Mesenchymal stem cell (in vitro differentiated cells and primary cell): ENCODE measurements around the gene TRPC5OS.

Experiments used
- DNase-seq: peaks from one replicate; pipeline ENCODE4 v3.0.0-alpha.2; 2013
- H2AFZ ChIP-seq: one replicate; pipeline ENCODE4 v1.6.1; 2013; ENCODE audit warnings: low read depth, mild to moderate bottlenecking, control low read depth, inconsistent platforms, low read length, moderate library complexity
- H2AK5ac ChIP-seq: 2 replicates; pipeline ENCODE4 v1.6.1; 2013; ENCODE audit warnings: low read length, moderate library complexity, mild to moderate bottlenecking, inconsistent platforms; ENCODE audit not compliant: severe bottlenecking
- H2BK120ac ChIP-seq: one replicate; pipeline ENCODE4 v1.6.1; 2013; ENCODE audit warnings: low read depth, mild to moderate bottlenecking, inconsistent platforms, low read length, moderate library complexity
- H2BK12ac ChIP-seq, 2 experiments: one replicate each; pipeline ENCODE4 v1.6.1; 2013; ENCODE audit warnings: inconsistent platforms in 2 of 2, low read length in 2 of 2, mild to moderate bottlenecking in 2 of 2, moderate library complexity in 2 of 2, control low read depth in 1 of 2
- H2BK15ac ChIP-seq: one replicate; pipeline ENCODE4 v1.6.1; 2013; ENCODE audit warnings: mild to moderate bottlenecking, low read depth, inconsistent platforms; ENCODE audit not compliant: poor library complexity, severe bottlenecking
- H2BK5ac ChIP-seq: 2 replicates; pipeline ENCODE4 v1.6.1; 2013; ENCODE audit warnings: low read depth, mild to moderate bottlenecking, low read length, control low read depth, inconsistent platforms; ENCODE audit not compliant: poor library complexity, severe bottlenecking
- H3K14ac ChIP-seq, 2 experiments: one replicate each; pipeline ENCODE4 v1.6.1; 2013; ENCODE audit warnings: inconsistent platforms in 2 of 2, low read length in 2 of 2, control low read depth in 1 of 2, mild to moderate bottlenecking in 1 of 2, moderate library complexity in 1 of 2
- H3K18ac ChIP-seq, 2 experiments: one replicate each; pipeline ENCODE4 v1.6.1; 2013; ENCODE audit warnings: inconsistent platforms in 2 of 2, low read length in 2 of 2, control low read depth in 1 of 2, low read depth in 1 of 2, mild to moderate bottlenecking in 1 of 2
- H3K23ac ChIP-seq, 2 experiments: one replicate each; pipeline ENCODE4 v1.6.1; 2013; ENCODE audit warnings: inconsistent platforms in 2 of 2, low read length in 2 of 2, mild to moderate bottlenecking in 2 of 2, moderate library complexity in 2 of 2, control low read depth in 1 of 2
- H3K27ac ChIP-seq: 2 replicates; pipeline ENCODE4 v1.5.1; 2013; ENCODE audit warnings: mild to moderate bottlenecking, moderate library complexity, low read length, control low read depth, inconsistent platforms; ENCODE audit not compliant: poor library complexity, severe bottlenecking
- H3K27me3 ChIP-seq, 2 experiments: 2 replicates each; pipeline versions ENCODE4 v1.6.1 to v1.7.0; 2013; ENCODE audit warnings: low read length in 2 of 2, mild to moderate bottlenecking in 2 of 2, moderate library complexity in 2 of 2, control low read depth in 1 of 2, inconsistent platforms in 1 of 2; ENCODE audit not compliant: control insufficient read depth in 1 of 2, insufficient read depth in 1 of 2
- H3K36me3 ChIP-seq, 2 experiments: 2 replicates each; pipeline versions ENCODE4 v1.6.1 to v1.7.0; 2013; ENCODE audit warnings: low read length in 2 of 2, control low read depth in 1 of 2, inconsistent platforms in 1 of 2, low read depth in 1 of 2, mild to moderate bottlenecking in 1 of 2; ENCODE audit not compliant: insufficient read depth in 2 of 2, control insufficient read depth in 1 of 2
- H3K4ac ChIP-seq, 2 experiments: one replicate each; pipeline ENCODE4 v1.6.1; 2013; ENCODE audit warnings: inconsistent platforms in 2 of 2, low read length in 2 of 2, mild to moderate bottlenecking in 2 of 2, moderate library complexity in 2 of 2, control low read depth in 1 of 2, low read depth in 1 of 2
- H3K4me1 ChIP-seq: 2 replicates; pipeline ENCODE4 v1.6.1; 2013; ENCODE audit warnings: low read depth, low read length, control low read depth; ENCODE audit not compliant: control insufficient read depth, insufficient read depth
- H3K4me2 ChIP-seq: 2 replicates; pipeline ENCODE4 v1.6.1; 2013; ENCODE audit warnings: low read length, mild to moderate bottlenecking, inconsistent platforms; ENCODE audit not compliant: poor library complexity, severe bottlenecking
- H3K4me3 ChIP-seq, 2 experiments: 2 replicates each; pipeline versions ENCODE4 v1.5.1 to v1.7.0; 2013; ENCODE audit warnings: low read length in 2 of 2, mild to moderate bottlenecking in 2 of 2, control low read depth in 1 of 2, low read depth in 1 of 2; ENCODE audit not compliant: insufficient read depth in 1 of 2
- H3K79me1 ChIP-seq: replicated peaks from 2 replicates; pipeline ENCODE4 v1.6.1; 2013; ENCODE audit warnings: mild to moderate bottlenecking, control low read depth, low read length, inconsistent platforms; ENCODE audit not compliant: poor library complexity, severe bottlenecking
- H3K9ac ChIP-seq: 2 replicates; pipeline ENCODE4 v1.7.0; 2013; ENCODE audit warnings: mild to moderate bottlenecking, low read length, moderate library complexity
- H3K9me3 ChIP-seq: 2 replicates; pipeline ENCODE4 v1.7.0; 2013; ENCODE audit warnings: mild to moderate bottlenecking, low read length; ENCODE audit not compliant: control insufficient read depth
- H4K8ac ChIP-seq: one replicate; pipeline ENCODE4 v1.6.1; 2013; ENCODE audit warnings: inconsistent platforms, mild to moderate bottlenecking, low read length, moderate library complexity
- H4K91ac ChIP-seq: one replicate; pipeline ENCODE4 v1.6.1; 2013; ENCODE audit warnings: mild to moderate bottlenecking, low read length, inconsistent platforms
- WGBS: methylation state at CpG from one replicate; pipeline ENCODE4 v1.1.7; 2013; ENCODE audit warnings: mixed read lengths; 5-methylcytosine and 5-hydroxymethylcytosine counted together

The TRPC5OS gene

GRCh38 chrX:111837197-111837596 is 38.8 kb upstream of the TRPC5OS start:
- Histone ChIP-seq H3K27ac (no peak overlapping the region), H3K27me3 (peaks cover 0 to 56% of the 10 kb centered on the region in 2 experiments), H3K36me3 (no peaks in the 10 kb centered on the region), H3K9ac (no peak overlapping the region), H2BK120ac (no peak overlapping the region), H3K4me2 (no peak overlapping the region), H4K8ac (no peak overlapping the region), H3K23ac (no peak overlapping the region), H2BK5ac (no peak overlapping the region), H2AK5ac (no peak overlapping the region), H3K9me3 (no peaks in the 10 kb centered on the region), H2BK15ac (no peak overlapping the region), H2BK12ac (no peak overlapping the region), H3K18ac (no peak overlapping the region), H3K14ac (no peak overlapping the region), H3K4me1 (no peaks in the 10 kb centered on the region), H3K4ac (no peak overlapping the region), H2AFZ (no peak overlapping the region), H4K91ac (no peak overlapping the region), H3K4me3 (no peak overlapping the region), H3K79me1 (no peaks in the 10 kb centered on the region)
- DNase-seq: no peak
- WGBS: 92% methylated on average over 1 of the region's 1 CpG

- Histone ChIP-seq H2BK12ac (no peak overlapping the region), H3K4ac (no peak overlapping the region), H3K4me2 (no peak overlapping the region), H3K4me3 (no peak overlapping the region), H3K23ac (no peak overlapping the region), H3K9me3 (no peaks in the 10 kb centered on the region), H3K79me1 (no peaks in the 10 kb centered on the region), H3K14ac (no peak overlapping the region), H2BK120ac (no peak overlapping the region), H2AFZ (no peak overlapping the region), H2BK15ac (no peak overlapping the region), H3K27ac (no peak overlapping the region), H2AK5ac (no peak overlapping the region), H4K8ac (no peak overlapping the region), H3K18ac (no peak overlapping the region), H3K27me3 (peaks cover 0 to 52% of the 10 kb centered on the region in 2 experiments), H3K36me3 (no peaks in the 10 kb centered on the region), H4K91ac (no peak overlapping the region), H3K4me1 (no peaks in the 10 kb centered on the region), H2BK5ac (no peak overlapping the region), H3K9ac (no peak overlapping the region)
- WGBS: 46% methylated on average over 4 of the region's 4 CpGs
- no peak for DNase-seq
These were observed 28.4 kb upstream of the TRPC5OS start for GRCh38 chrX:111847491-111848133.

- Histone ChIP-seq H3K4me1 (no peaks in the 10 kb centered on the region), H4K91ac (no peak overlapping the region), H3K4me3 (no peak overlapping the region), H3K27me3 (peaks cover 0 to 44% of the 10 kb centered on the region in 2 experiments), H3K23ac (no peak overlapping the region), H3K9ac (no peak overlapping the region), H3K79me1 (no peaks in the 10 kb centered on the region), H2BK5ac (no peak overlapping the region), H3K9me3 (no peaks in the 10 kb centered on the region), H2AK5ac (no peak overlapping the region), H3K14ac (no peak overlapping the region), H3K4me2 (no peak overlapping the region), H4K8ac (no peak overlapping the region), H3K36me3 (no peaks in the 10 kb centered on the region), H2BK120ac (no peak overlapping the region), H3K18ac (no peak overlapping the region), H2BK12ac (no peak overlapping the region), H2AFZ (no peak overlapping the region), H3K4ac (no peak overlapping the region), H2BK15ac (no peak overlapping the region), H3K27ac (no peak overlapping the region)
- 56% methylated on average over 1 of the region's 5 CpGs for WGBS
- no peak for DNase-seq
These were observed 27.4 kb upstream of the TRPC5OS start for GRCh38 chrX:111848541-111848940.

- Histone ChIP-seq H3K27me3 (peaks cover 0 to 52% of the 10 kb centered on the region in 2 experiments), H2BK12ac (no peak overlapping the region), H4K91ac (no peak overlapping the region), H3K18ac (no peak overlapping the region), H4K8ac (no peak overlapping the region), H3K27ac (no peak overlapping the region), H3K36me3 (no peaks in the 10 kb centered on the region), H2AFZ (no peak overlapping the region), H3K4me1 (no peaks in the 10 kb centered on the region), H2BK120ac (no peak overlapping the region), H3K14ac (no peak overlapping the region), H2BK15ac (no peak overlapping the region), H3K4me2 (no peak overlapping the region), H3K79me1 (no peaks in the 10 kb centered on the region), H2BK5ac (no peak overlapping the region), H3K23ac (no peak overlapping the region), H3K9me3 (no peaks in the 10 kb centered on the region), H3K9ac (no peak overlapping the region), H3K4ac (no peak overlapping the region), H3K4me3 (no peak overlapping the region), H2AK5ac (no peak overlapping the region)
- DNase-seq: no peak
These were observed 25.0 kb upstream of the TRPC5OS start for GRCh38 chrX:111850975-111851374.
